ENCODE measurements around the gene ZNHIT3. TPM values are rescaled to one million over a fixed set of nuclear protein-coding genes. Genes with fewer than 3 reads are reported as not detected.

ZNHIT3 gene
- total and polyA plus RNA-seq, 2 of the 13 experiments (the other 11 are each of a cell fraction or from before 2014, with no cell fraction given): 66.6 to 77.4 TPM

GRCh38 chr17:36544307-36545076, 58.0 kb downstream of the ZNHIT3 start, which contains the start of gene GGNBP2:
GGNBP2 (plus strand) TSS chr17:36544919; CDS start chr17:36545725, 806 bp downstream.
- H3K27me3 ChIP-seq (ENCODE audit: control insufficient read depth in 1 of 2, insufficient read depth in 2 of 2, low read length in 2 of 2): peaks cover 0 to 5% of the 10 kb centered on the region in 2 experiments; a peak in 1 of 5 replicates
- ATAC-seq: peak; percentile 81
- peak within 1 kb of the TSS; percentile 100 for H3K9ac ChIP-seq (ENCODE audit: insufficient read depth, low read depth, low read length)
- intact Hi-C loops (cut with micrococcal nuclease; ENCODE audit: unreplicated experiment): loop anchor here (5.0 kb wide), 2 partner anchors 48 to 57 kb away; partner anchors contain the start of genes DHRS11 and ZNHIT3
- peaks cover 48% of the 10 kb centered on the region for H3K79me2 ChIP-seq (ENCODE audit: insufficient read depth, low read length)
- no peaks in the 10 kb centered on the region for H3K9me3 ChIP-seq (ENCODE audit: low read length)
- H3K4me3 ChIP-seq (replicated peaks in 1 of 3; ENCODE audit: insufficient read depth in 1 of 3, low read depth in 2 of 3, low read length in 3 of 3): peak within 1 kb of the TSS; percentile 88 to 100 (median 97)
- FAIRE-seq: no peak
- CTCF ChIA-PET (ENCODE audit: low intra/inter-chr PET ratio, low total read pairs): no interaction called here
- peak within 1 kb of the TSS; percentile 87 for H2AFZ ChIP-seq (ENCODE audit: low read length)
- peak; percentile 83 for DNase-seq (ENCODE audit: low spot score)
- BruUV-seq (replicated peaks): TSS peak; percentile 89
- H3K27ac ChIP-seq (ENCODE audit: extremely low read length, insufficient read depth, low read length): peak within 1 kb of the TSS; percentile 100
- POLR2A ChIA-PET: interaction anchor here (0.6 to 4.2 kb wide), 10 partner anchors 10 to 1074 kb away, joined by 3 to 107 read pairs (median 4); partner anchors contain the start of genes DHRS11, MRM1, MYO19 and PIGW
- peak within 1 kb of the TSS; percentile 95 for H3K4me2 ChIP-seq (ENCODE audit: low read depth, low read length)
- in situ Hi-C loops (cut with HindIII; ENCODE audit: extremely low pct_ligation_motif_present, low pct_unique_long_range_greater_than_20kb): no loop called here
- H4K20me1 ChIP-seq (ENCODE audit: insufficient read depth, low read length): peaks cover 31% of the 10 kb centered on the region
- 0% methylated on average over 24 of the region's 71 CpGs for WGBS (ENCODE audit: low lambda C conversion rate)
- H3K4me1 ChIP-seq (ENCODE audit: insufficient read depth, low read length): peaks cover 33% of the 10 kb centered on the region
- H3K36me3 ChIP-seq (replicated peaks in 1 of 2; ENCODE audit: control insufficient read depth in 1 of 2, insufficient read depth in 2 of 2, low read length in 2 of 2): no peaks in the 10 kb centered on the region; a peak in 1 of 5 replicates
- TF ChIP-seq FOXM1 (CRISPR knock-in tag; IDR thresholded peaks at IDR 0.05) (no peak), TBX3 (IDR thresholded peaks at IDR 0.05; ENCODE audit: borderline replicate concordance) (no peak), ATRX (CRISPR knock-in tag; IDR thresholded peaks at IDR 0.05; ENCODE audit: borderline replicate concordance) (no peak), SAP130 (CRISPR knock-in tag; IDR thresholded peaks at IDR 0.05; ENCODE audit: low read depth) (peak; percentile 78), NFYB (CRISPR knock-in tag; IDR thresholded peaks at IDR 0.05) (no peak), DNMT3B (CRISPR knock-in tag; conservative IDR thresholded peaks at IDR 0.05) (0 out of 2 replicates have a peak, but pooled peaks have one; percentile 43), ZBTB3 (CRISPR knock-in tag; IDR thresholded peaks at IDR 0.05; ENCODE audit: borderline replicate concordance, low read depth) (peak; percentile 89; the same call in 1 of the 2 replicates), KLF6 (CRISPR knock-in tag; IDR thresholded peaks at IDR 0.05) (peak; percentile 67; the same call in 1 of the 2 replicates), KDM5B (CRISPR knock-in tag; IDR thresholded peaks at IDR 0.05; ENCODE audit: borderline replicate concordance) (peak; percentile 77; the same call in 1 of the 2 replicates), ZNF329 (CRISPR knock-in tag; IDR thresholded peaks at IDR 0.05; ENCODE audit: low read depth) (no peak), ATF2 (CRISPR knock-in tag; IDR thresholded peaks at IDR 0.05) (0 out of 2 replicates have a peak, but pooled peaks have one; percentile 28), ZNF251 (CRISPR knock-in tag; IDR thresholded peaks at IDR 0.05) (no peak), ZNF292 (CRISPR knock-in tag; IDR thresholded peaks at IDR 0.05; ENCODE audit: borderline replicate concordance, low read depth) (no peak), ZNF782 (CRISPR knock-in tag; IDR thresholded peaks at IDR 0.05; ENCODE audit: borderline replicate concordance) (no peak), ZNF501 (CRISPR knock-in tag; IDR thresholded peaks at IDR 0.05) (peak; percentile 70; the same call in 1 of the 2 replicates), ZSCAN29 (CRISPR knock-in tag; conservative IDR thresholded peaks at IDR 0.05) (no peak), RFXANK (CRISPR knock-in tag; IDR thresholded peaks at IDR 0.05) (no peak), ARNTL (CRISPR knock-in tag; IDR thresholded peaks at IDR 0.05) (peak; percentile 38), MIER2 (CRISPR knock-in tag; IDR thresholded peaks at IDR 0.05) (no peak), ZBTB26 (CRISPR knock-in tag; IDR thresholded peaks at IDR 0.05; ENCODE audit: borderline replicate concordance) (no peak)
